GM12878 (cell line): ENCODE results near the gene ZNF544. TPM values are rescaled to one million over a fixed set of nuclear protein-coding genes. Genes with fewer than 3 reads are reported as not detected.

Experiments
- ASH2L ChIP-seq: fragments of 300-600, 200-600 bp; sonication (generic); IDR thresholded peaks from 2 replicates; pipeline ENCODE4 v1.6.1; 2017; ENCODE audit warnings: low read depth, mild to moderate bottlenecking, borderline replicate concordance
- BCL11A ChIP-seq: IDR thresholded peaks from 2 replicates; pipeline ENCODE4 v1.6.1; 2011; ENCODE audit warnings: low read depth, low read length
- CUX1 ChIP-seq: IDR thresholded peaks from 2 replicates; pipeline ENCODE4 v1.6.1; 2012; ENCODE audit warnings: improper control_type of control experiment, low read depth, low read length; ENCODE audit not compliant: insufficient replicate concordance
- E2F8 ChIP-seq: fragments of 450-650 bp; IDR thresholded peaks from 2 replicates; pipeline ENCODE4 v1.6.1; 2018; ENCODE audit warnings: mild to moderate bottlenecking, low read depth, moderate library complexity; ENCODE audit not compliant: partially characterized antibody
- EP300 ChIP-seq, 2 experiments: fragments of 150-350 bp in 1 of 2; IDR thresholded peaks; 2 replicates each; pipeline ENCODE4 v1.6.1; 2011 to 2012; ENCODE audit warnings: low read depth in 2 of 2, low read length in 2 of 2, borderline replicate concordance in 1 of 2, improper control_type of control experiment in 1 of 2, inconsistent platforms in 1 of 2; ENCODE audit not compliant: control insufficient read depth in 1 of 2
- ETV6 ChIP-seq, 2 experiments: fragments of 450-650 bp in 1 of 2; IDR thresholded peaks in 1 of 2; conservative IDR thresholded peaks in 1 of 2; 2 replicates each; pipeline ENCODE4 v1.6.1; 2014; ENCODE audit warnings: antibody characterized with exemption in 1 of 2, borderline replicate concordance in 1 of 2, low read depth in 1 of 2, mild to moderate bottlenecking in 1 of 2, moderate library complexity in 1 of 2
- FOXM1 ChIP-seq: IDR thresholded peaks from 2 replicates; pipeline ENCODE4 v1.6.1; 2012; ENCODE audit warnings: low read depth, mild to moderate bottlenecking, inconsistent platforms, low read length, moderate library complexity
- HCFC1 ChIP-seq: fragments of 150-350 bp; IDR thresholded peaks from 2 replicates; pipeline ENCODE4 v1.6.1; 2014; ENCODE audit warnings: low read length
- IRF4 ChIP-seq: IDR thresholded peaks from 2 replicates; pipeline ENCODE4 v1.6.1; 2011; ENCODE audit warnings: low read depth, low read length
- MEF2B ChIP-seq: fragments of 450-650 bp; IDR thresholded peaks from 2 replicates; pipeline ENCODE4 v1.6.1; 2018; ENCODE audit warnings: mild to moderate bottlenecking, moderate library complexity; ENCODE audit not compliant: partially characterized antibody, poor library complexity, severe bottlenecking
- NKRF ChIP-seq: fragments of 450-650 bp; conservative IDR thresholded peaks from 2 replicates; pipeline ENCODE4 v1.6.1; 2017; ENCODE audit warnings: mild to moderate bottlenecking, moderate library complexity
- NR2C2 ChIP-seq: IDR thresholded peaks from 2 replicates; pipeline ENCODE4 v1.6.1; 2011; ENCODE audit warnings: borderline replicate concordance, low read depth; ENCODE audit not compliant: control insufficient read depth, insufficient read length
- PAX5 ChIP-seq: IDR thresholded peaks from 2 replicates; pipeline ENCODE4 v1.6.1; 2011; ENCODE audit warnings: low read depth, low read length, borderline replicate concordance
- POLR2AphosphoS2 ChIP-seq: IDR thresholded peaks from 2 replicates; pipeline ENCODE4 v1.6.1; 2011; ENCODE audit warnings: low read depth, mild to moderate bottlenecking, low read length, improper control_type of control experiment, moderate library complexity
- RBBP5 ChIP-seq: fragments of 200-600 bp; sonication (generic); conservative IDR thresholded peaks from 2 replicates; pipeline ENCODE4 v1.6.1; 2016
- RFX5 ChIP-seq: IDR thresholded peaks from 2 replicates; pipeline ENCODE4 v1.6.1; 2011; ENCODE audit warnings: low read depth, low read length, improper control_type of control experiment
- SREBF1 ChIP-seq: IDR thresholded peaks from 2 replicates; pipeline ENCODE4 v1.6.1; 2012; ENCODE audit warnings: mild to moderate bottlenecking, low read length
- SREBF2 ChIP-seq: IDR thresholded peaks from 2 replicates; pipeline ENCODE4 v1.6.1; 2012; ENCODE audit warnings: mild to moderate bottlenecking, low read length
- TCF12 ChIP-seq: IDR thresholded peaks from 2 replicates; pipeline ENCODE4 v1.6.1; 2011; ENCODE audit warnings: low read depth, mild to moderate bottlenecking, low read length
- ZBED1 ChIP-seq: IDR thresholded peaks from 2 replicates; pipeline ENCODE4 v1.6.1; 2016; ENCODE audit warnings: borderline replicate concordance
- polyA plus RNA-seq, 11 experiments: library from polyadenylated mRNA; depleted of rRNA in 4 of 11; unstranded in 6 of 11; stranded (reverse) in 5 of 11; fragments of >200 nt; fragmentation: Nextera tagmentation in 4 of 11; fragmentation: Illumina TruSeq in 1 of 11; extraction: Ambion mirVana in 4 of 11; extraction: Trizol in 1 of 11; gene quantifications; 1 replicate in 1 of 11; 2 replicates in 10 of 11; pipeline versions ENCODE4 v1.2.1 to v1.2.3, GENCODE V29; 2011 to 2016; ENCODE audit warnings: inconsistent platforms in 2 of 11, missing spikeins in 2 of 11, low read depth in 1 of 11
- total RNA-seq, 4 experiments: library from RNA; depleted of rRNA in 3 of 4; stranded (reverse); fragments of >200 nt in 3 of 4; fragmentation: Illumina TruSeq in 1 of 4; extraction: Trizol in 1 of 4; gene quantifications; 2 replicates each; pipeline versions ENCODE4 v1.2.1 to v1.2.3, GENCODE V29; 2013 to 2021

Gene ZNF544
- total and polyA plus RNA-seq, 10 of the 15 experiments (the other 5 are each of a cell fraction or from before 2014, with no cell fraction given) = 27.3 to 70.1 (median 42.6) TPM

GRCh38 chr19:58182989-58183816 lies 45.5 kb upstream of the ZNF544 start, which contains the start of gene ZNF274 (continued):
- TF ChIP-seq NKRF (peak; percentile 51), EP300 (IDR thresholded peaks at IDR 0.05; ENCODE audit: borderline replicate concordance in 1 of 2, control insufficient read depth in 1 of 2, low read depth in 2 of 2, low read length in 2 of 2) (no peak), NR2C2 (no peak), ETV6 (conservative IDR thresholded peaks at IDR 0.05 in 1 of 2, IDR thresholded peaks at IDR 0.05 in 1 of 2; ENCODE audit: borderline replicate concordance in 1 of 2, low read depth in 1 of 2) (no peak), IRF4 (no peak), ZBED1 (no peak), SREBF1 (0 out of 2 replicates have a peak, but pooled peaks have one; percentile 41), ASH2L (no peak; the same call in 1 of the 2 replicates), MEF2B (peak; percentile 85), POLR2AphosphoS2 (peak; percentile 78), E2F8 (no peak), PAX5 (peak; percentile 50; the same call in 1 of the 2 replicates), CUX1 (no peak), RFX5 (no peak), HCFC1 (peak; percentile 94), SREBF2 (no peak), FOXM1 (no peak), RBBP5 (no peak), TCF12 (0 out of 2 replicates have a peak, but pooled peaks have one; percentile 10), BCL11A (no peak)
